Fibroblast of mammary gland (primary cell): ENCODE data around the gene CLCN6.
A peak's percentile ranks its signal among the peaks of the same experiment; 100 is the strongest.

Experiments used
- DNase-seq: peaks from one replicate; pipeline ENCODE4 v3.0.0-alpha.2; 2010; ENCODE audit warnings: low read depth
- H3K4me3 ChIP-seq: 2 replicates; pipeline ENCODE4 v1.5.1; 2011; ENCODE audit warnings: low read depth, mild to moderate bottlenecking, low read length, moderate library complexity; ENCODE audit not compliant: control insufficient read depth
- CTCF ChIP-seq: conservative IDR thresholded peaks from 2 replicates; pipeline ENCODE4 v1.5.1; 2011; ENCODE audit warnings: low read depth, low read length, inconsistent platforms; ENCODE audit not compliant: control insufficient read depth, insufficient read depth

Gene CLCN6

GRCh38 chr1:11855430-11855829 is 49.4 kb downstream of the CLCN6 start:
- no peak for DNase-seq
- H3K4me3 ChIP-seq = no peak overlapping the region
- no peak for TF ChIP-seq CTCF

GRCh38 chr1:11856698-11857097 is 50.7 kb downstream of the CLCN6 start:
- DNase-seq = no peak
- H3K4me3 ChIP-seq = no peak overlapping the region
- TF ChIP-seq CTCF = no peak

- no peak for TF ChIP-seq CTCF
- DNase-seq = no peak
- H3K4me3 ChIP-seq = no peak overlapping the region
These were observed 51.3 kb downstream of the CLCN6 start for GRCh38 chr1:11857164-11857851.

GRCh38 chr1:11858158-11858557 is 52.2 kb downstream of the CLCN6 start:
- DNase-seq = no peak
- no peak for TF ChIP-seq CTCF

GRCh38 chr1:11858613-11858967 is 52.6 kb downstream of the CLCN6 start, which contains the start of gene NPPB:
TSS of gene NPPB (minus strand) at chr1:11858945. CDS start at chr1:11858833, 112 bp downstream.
- no peak within 1 kb of the TSS for H3K4me3 ChIP-seq
- DNase-seq = no peak
- TF ChIP-seq CTCF = no peak

More at GRCh38 chr1:11858158-11858557, 52.2 kb downstream of the CLCN6 start:
- H3K4me3 ChIP-seq = no peak overlapping the region

GRCh38 chr1:11858968-11859871 is 53.2 kb downstream of the CLCN6 start:
- no peak overlapping the region for H3K4me3 ChIP-seq
- peak; percentile 39 for DNase-seq
- peak; percentile 19 for TF ChIP-seq CTCF
